Measurements from ENCODE around the gene SLC25A21. TPM values are rescaled to one million over a fixed set of nuclear protein-coding genes. Genes with fewer than 3 reads are reported as not detected.

Gene SLC25A21
- total RNA-seq, result under 1 TPM in 5 of 6 experiments, not detected in 1; 0.09 to 0.37 (median 0.18) TPM
- long read RNA-seq, result 0 reads

- Histone ChIP-seq H3K9me3 (no peaks in the 10 kb centered on the region), H3K4me3 (peak within 1 kb of the TSS; percentile 67 to 91 (median 76)), H3K27me3 (no peaks in the 10 kb centered on the region), H3K36me3 (no peaks in the 10 kb centered on the region), H3K4me1 (peaks cover 0 to 23% (median 5%) of the 10 kb centered on the region in 4 donors), H3K27ac (peak within 1 kb of the TSS; percentile 67 to 81 (median 79))
- 0% methylated on average over 10 of the region's 66 CpGs for WGBS (ENCODE audit: insufficient coverage, low coverage, low lambda C conversion rate, missing lambda C conversion rate)
- peak; percentile 76 to 77 (median 77) for DNase-seq
- TF ChIP-seq CTCF (IDR thresholded peaks at IDR 0.05), result peak in 1 of 4 donors; percentile 17
- peak; percentile 39 for TF ChIP-seq POLR2A (IDR thresholded peaks at IDR 0.05)
- ATAC-seq, result peak; percentile 95 to 98 (median 96)
- intact Hi-C loops (cut with DNase I), result no loop called here
Measured at GRCh38 chr14:37172024-37172869, at the start of gene SLC25A21. SLC25A21 (minus strand) TSS chr14:37172606.

- ATAC-seq (no peak), DNase-seq (no peak)
- Histone ChIP-seq H3K9me3 (no peaks in the 10 kb centered on the region), H3K4me1 (no peaks in the 10 kb centered on the region), H3K27me3 (no peaks in the 10 kb centered on the region), H3K4me3 (no peak overlapping the region), H3K27ac (no peak overlapping the region), H3K36me3 (no peaks in the 10 kb centered on the region)
- intact Hi-C loops (cut with DNase I), result no loop called here
- 84% methylated on average over 3 of the region's 3 CpGs for WGBS (ENCODE audit: insufficient coverage, low coverage, low lambda C conversion rate, missing lambda C conversion rate)
- TF ChIP-seq POLR2A (IDR thresholded peaks at IDR 0.05), result no peak
- TF ChIP-seq CTCF (IDR thresholded peaks at IDR 0.05), result no peak
Measured at GRCh38 chr14:37221073-37221472, 48.7 kb upstream of the SLC25A21 start.

GRCh38 chr14:37215345-37215744 is 42.9 kb upstream of the SLC25A21 start:
- Histone ChIP-seq H3K9me3 (no peaks in the 10 kb centered on the region), H3K4me1 (no peaks in the 10 kb centered on the region), H3K4me3 (no peak overlapping the region), H3K27me3 (no peaks in the 10 kb centered on the region), H3K36me3 (no peaks in the 10 kb centered on the region), H3K27ac (no peak overlapping the region)
- TF ChIP-seq POLR2A (IDR thresholded peaks at IDR 0.05), result no peak
- no peak for TF ChIP-seq CTCF (IDR thresholded peaks at IDR 0.05)
- no peak for DNase-seq
- intact Hi-C loops (cut with DNase I), result no loop called here
- WGBS (ENCODE audit: insufficient coverage, low coverage, low lambda C conversion rate, missing lambda C conversion rate), result 86% methylated on average over 3 of the region's 3 CpGs
- ATAC-seq, result no peak

- no peaks in the 10 kb centered on the region for H3K4me1 ChIP-seq
- ATAC-seq (no peak), DNase-seq (no peak)
- H3K27ac ChIP-seq, result no peak overlapping the region
- no peaks in the 10 kb centered on the region for H3K36me3 ChIP-seq
- H3K27me3 ChIP-seq, result no peaks in the 10 kb centered on the region
- H3K9me3 ChIP-seq, result no peaks in the 10 kb centered on the region
- no peak overlapping the region for H3K4me3 ChIP-seq
- TF ChIP-seq POLR2A (IDR thresholded peaks at IDR 0.05) (no peak), CTCF (IDR thresholded peaks at IDR 0.05) (no peak)
- intact Hi-C loops (cut with DNase I), result no loop called here
Measured at GRCh38 chr14:37213016-37213415, 40.6 kb upstream of the SLC25A21 start.
